Measurements from ENCODE around the gene FNDC7. TPM values are rescaled to one million over a fixed set of nuclear protein-coding genes. Genes with fewer than 3 reads are reported as not detected.

The FNDC7 gene
- total and polyA plus RNA-seq, 9 of the 15 experiments (the other 6 are each of a cell fraction or from before 2014, with no cell fraction given): not detected

DNA sequence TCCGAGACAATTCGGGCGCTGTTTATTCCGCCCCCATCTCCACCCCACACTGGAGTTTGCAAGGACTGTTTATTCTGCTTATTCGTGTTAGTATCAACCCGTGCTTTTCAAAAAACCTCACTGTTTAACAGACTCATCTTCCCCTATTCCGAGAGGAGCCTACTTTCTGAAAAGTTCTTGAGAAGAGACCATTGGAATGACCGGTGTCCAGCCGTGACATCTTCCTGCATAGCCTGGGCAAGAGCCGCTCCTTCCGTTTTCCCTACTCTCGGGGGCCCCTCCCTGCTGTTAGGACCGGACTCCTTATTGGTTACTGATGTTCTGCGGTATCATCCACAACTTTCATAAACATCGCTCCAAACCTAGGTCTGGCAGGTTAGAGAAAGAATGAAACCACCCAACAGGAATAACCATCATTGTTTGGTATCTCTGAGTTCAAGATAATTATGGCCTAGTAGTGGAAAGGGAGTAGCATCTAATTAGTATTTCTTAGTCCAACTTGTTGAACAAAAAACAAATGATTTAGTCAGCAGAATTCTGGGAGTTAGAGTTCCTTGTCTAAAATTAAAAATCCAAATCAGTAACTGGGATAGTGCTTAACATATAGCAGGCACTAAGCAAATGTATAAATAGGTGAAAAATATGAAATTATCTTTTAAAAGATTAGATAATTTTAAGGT lies 34.6 kb downstream of the FNDC7 start (continued):
- TF ChIP-seq, protein P1, sequence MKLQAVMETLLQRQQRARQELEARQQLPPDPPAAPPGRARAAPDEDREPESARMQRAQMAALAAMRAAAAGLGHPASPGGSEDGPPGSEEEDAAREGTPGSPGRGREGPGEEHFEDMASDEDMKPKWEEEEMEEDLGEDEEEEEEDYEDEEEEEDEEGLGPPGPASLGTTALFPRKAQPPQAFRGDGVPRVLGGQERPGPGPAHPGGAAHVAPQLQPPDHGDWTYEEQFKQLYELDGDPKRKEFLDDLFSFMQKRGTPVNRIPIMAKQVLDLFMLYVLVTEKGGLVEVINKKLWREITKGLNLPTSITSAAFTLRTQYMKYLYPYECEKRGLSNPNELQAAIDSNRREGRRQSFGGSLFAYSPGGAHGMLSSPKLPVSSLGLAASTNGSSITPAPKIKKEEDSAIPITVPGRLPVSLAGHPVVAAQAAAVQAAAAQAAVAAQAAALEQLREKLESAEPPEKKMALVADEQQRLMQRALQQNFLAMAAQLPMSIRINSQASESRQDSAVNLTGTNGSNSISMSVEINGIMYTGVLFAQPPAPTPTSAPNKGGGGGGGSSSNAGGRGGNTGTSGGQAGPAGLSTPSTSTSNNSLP (IDR thresholded peaks at IDR 0.05; ENCODE audit: borderline replicate concordance, low read depth, low read length): no peak
- TF ChIP-seq TGIF2 (CRISPR knock-in tag; IDR thresholded peaks at IDR 0.05): no peak
- TF ChIP-seq, protein P2, sequence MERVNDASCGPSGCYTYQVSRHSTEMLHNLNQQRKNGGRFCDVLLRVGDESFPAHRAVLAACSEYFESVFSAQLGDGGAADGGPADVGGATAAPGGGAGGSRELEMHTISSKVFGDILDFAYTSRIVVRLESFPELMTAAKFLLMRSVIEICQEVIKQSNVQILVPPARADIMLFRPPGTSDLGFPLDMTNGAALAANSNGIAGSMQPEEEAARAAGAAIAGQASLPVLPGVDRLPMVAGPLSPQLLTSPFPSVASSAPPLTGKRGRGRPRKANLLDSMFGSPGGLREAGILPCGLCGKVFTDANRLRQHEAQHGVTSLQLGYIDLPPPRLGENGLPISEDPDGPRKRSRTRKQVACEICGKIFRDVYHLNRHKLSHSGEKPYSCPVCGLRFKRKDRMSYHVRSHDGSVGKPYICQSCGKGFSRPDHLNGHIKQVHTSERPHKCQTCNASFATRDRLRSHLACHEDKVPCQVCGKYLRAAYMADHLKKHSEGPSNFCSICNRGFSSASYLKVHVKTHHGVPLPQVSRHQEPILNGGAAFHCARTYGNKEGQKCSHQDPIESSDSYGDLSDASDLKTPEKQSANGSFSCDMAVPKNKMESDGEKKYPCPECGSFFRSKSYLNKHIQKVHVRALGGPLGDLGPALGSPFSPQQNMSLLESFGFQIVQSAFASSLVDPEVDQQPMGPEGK (CRISPR knock-in tag; IDR thresholded peaks at IDR 0.05; ENCODE audit: borderline replicate concordance): no peak
- TF ChIP-seq, protein P3, sequence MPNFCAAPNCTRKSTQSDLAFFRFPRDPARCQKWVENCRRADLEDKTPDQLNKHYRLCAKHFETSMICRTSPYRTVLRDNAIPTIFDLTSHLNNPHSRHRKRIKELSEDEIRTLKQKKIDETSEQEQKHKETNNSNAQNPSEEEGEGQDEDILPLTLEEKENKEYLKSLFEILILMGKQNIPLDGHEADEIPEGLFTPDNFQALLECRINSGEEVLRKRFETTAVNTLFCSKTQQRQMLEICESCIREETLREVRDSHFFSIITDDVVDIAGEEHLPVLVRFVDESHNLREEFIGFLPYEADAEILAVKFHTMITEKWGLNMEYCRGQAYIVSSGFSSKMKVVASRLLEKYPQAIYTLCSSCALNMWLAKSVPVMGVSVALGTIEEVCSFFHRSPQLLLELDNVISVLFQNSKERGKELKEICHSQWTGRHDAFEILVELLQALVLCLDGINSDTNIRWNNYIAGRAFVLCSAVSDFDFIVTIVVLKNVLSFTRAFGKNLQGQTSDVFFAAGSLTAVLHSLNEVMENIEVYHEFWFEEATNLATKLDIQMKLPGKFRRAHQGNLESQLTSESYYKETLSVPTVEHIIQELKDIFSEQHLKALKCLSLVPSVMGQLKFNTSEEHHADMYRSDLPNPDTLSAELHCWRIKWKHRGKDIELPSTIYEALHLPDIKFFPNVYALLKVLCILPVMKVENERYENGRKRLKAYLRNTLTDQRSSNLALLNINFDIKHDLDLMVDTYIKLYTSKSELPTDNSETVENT (CRISPR knock-in tag; IDR thresholded peaks at IDR 0.05): peak; percentile 26; the same call in 1 of the 2 replicates
- no peak for TF ChIP-seq ZNF695 (CRISPR knock-in tag; IDR thresholded peaks at IDR 0.05)
- TF ChIP-seq MAFK (IDR thresholded peaks at IDR 0.05; ENCODE audit: low read length): peak; percentile 13; the same call in 1 of the 2 replicates
- TF ChIP-seq EGR1 (conservative IDR thresholded peaks at IDR 0.05): no peak
- no peak for TF ChIP-seq BACH1 (tag; IDR thresholded peaks at IDR 0.05)
- TF ChIP-seq SMAD1 (IDR thresholded peaks at IDR 0.05; ENCODE audit: low read depth, low read length, partially characterized antibody): no peak
- 0 out of 2 replicates have a peak, but pooled peaks have one; percentile 54 for TF ChIP-seq ZBTB26 (CRISPR knock-in tag; IDR thresholded peaks at IDR 0.05)
- TF ChIP-seq, protein P4, sequence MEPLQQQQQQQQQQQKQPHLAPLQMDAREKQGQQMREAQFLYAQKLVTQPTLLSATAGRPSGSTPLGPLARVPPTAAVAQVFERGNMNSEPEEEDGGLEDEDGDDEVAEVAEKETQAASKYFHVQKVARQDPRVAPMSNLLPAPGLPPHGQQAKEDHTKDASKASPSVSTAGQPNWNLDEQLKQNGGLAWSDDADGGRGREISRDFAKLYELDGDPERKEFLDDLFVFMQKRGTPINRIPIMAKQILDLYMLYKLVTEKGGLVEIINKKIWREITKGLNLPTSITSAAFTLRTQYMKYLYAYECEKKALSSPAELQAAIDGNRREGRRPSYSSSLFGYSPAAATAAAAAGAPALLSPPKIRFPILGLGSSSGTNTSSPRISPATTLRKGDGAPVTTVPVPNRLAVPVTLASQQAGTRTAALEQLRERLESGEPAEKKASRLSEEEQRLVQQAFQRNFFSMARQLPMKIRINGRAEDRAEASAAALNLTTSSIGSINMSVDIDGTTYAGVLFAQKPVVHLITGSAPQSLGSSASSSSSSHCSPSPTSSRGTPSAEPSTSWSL (CRISPR knock-in tag; IDR thresholded peaks at IDR 0.05; ENCODE audit: borderline replicate concordance): no peak
- TF ChIP-seq IRF2 (CRISPR knock-in tag; IDR thresholded peaks at IDR 0.05): no peak
- TF ChIP-seq NCOA2 (IDR thresholded peaks at IDR 0.05; ENCODE audit: partially characterized antibody in 2 of 2): no peak
- no peak for TF ChIP-seq ZNF12 (CRISPR knock-in tag; IDR thresholded peaks at IDR 0.05)
- TF ChIP-seq WHSC1 (IDR thresholded peaks at IDR 0.05; ENCODE audit: low read length): no peak
- no peak for TF ChIP-seq DMBX1 (CRISPR knock-in tag; IDR thresholded peaks at IDR 0.05; ENCODE audit: borderline replicate concordance)
- TF ChIP-seq ETV1 (tag; conservative IDR thresholded peaks at IDR 0.05; ENCODE audit: low read depth): peak; percentile 49; the same call in 1 of the 2 replicates
